HG02571 (cell line): ENCODE data around the gene GSG1L.
"Not testable (repeated sequence)": the region's sequence is repeated elsewhere in the genome, so short reads cannot be mapped to it uniquely, and the experiment has no call there.

Experiments
- ATAC-seq: cut with Tn5 transposase; IDR thresholded peaks from one replicate; pipeline ENCODE4 v1.9.1; 2021; ENCODE audit warnings: mild to moderate bottlenecking, moderate library complexity; ENCODE audit not compliant: unreplicated experiment

Gene GSG1L

DNA sequence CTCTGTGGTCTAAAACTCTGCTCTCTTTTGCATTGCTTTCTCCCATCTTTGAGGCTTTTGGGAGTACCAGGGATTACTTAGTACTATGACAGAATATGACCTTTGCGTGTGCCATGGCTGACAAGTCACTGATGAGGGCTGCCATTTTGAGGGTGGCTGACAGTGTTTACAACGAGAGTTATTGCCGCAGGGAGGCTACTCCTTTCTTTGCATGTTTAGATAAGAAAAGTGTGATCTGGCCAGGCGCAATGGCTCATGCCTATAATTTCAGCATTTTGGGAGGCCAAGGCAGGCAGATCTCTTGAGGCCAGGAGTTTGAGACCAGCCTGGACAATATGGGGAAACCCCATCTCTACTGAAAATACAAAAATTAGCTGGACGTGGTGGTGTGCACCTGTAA, 77.5 kb downstream of the GSG1L start:
- ATAC-seq: no peak

DNA sequence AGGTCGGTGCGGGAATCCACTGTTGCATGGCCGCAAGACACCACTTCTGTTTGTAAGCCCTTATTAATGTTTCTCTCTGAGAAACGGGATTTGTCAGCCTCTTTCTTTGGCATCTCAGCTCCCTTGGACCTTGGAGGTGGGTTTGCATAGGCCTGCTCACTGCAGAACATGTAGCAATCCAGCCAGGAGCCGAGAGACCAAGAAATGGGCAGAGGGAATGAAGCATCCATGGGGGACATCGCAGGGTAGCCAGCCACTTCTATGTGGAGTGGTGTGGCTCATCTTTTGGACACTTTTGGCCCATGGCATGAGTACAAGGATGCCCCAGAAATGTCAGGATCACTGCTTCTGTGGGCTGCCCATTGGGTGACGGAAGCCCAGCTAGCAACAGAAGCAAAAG, 79.4 kb downstream of the GSG1L start:
- ATAC-seq: no peak

DNA sequence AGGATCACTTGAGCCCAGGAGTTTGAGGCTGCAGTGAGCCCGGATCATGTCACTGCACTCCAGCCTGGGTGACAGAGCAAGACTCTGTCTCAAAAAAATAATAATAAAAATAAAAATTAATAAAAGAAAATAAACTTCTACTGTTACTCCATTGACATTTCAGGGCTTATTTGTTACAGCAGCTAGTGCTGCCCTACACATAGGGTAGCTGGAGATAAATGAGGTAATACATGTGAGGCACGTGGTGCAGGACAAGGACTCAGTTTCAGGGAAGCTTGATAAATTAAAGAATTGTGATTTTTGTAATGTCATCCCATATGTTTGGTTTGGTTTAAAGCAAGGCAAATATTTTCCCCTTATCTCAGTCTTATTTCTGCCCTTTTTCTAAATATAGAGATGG, 80.3 kb downstream of the GSG1L start:
- no peak for ATAC-seq

DNA sequence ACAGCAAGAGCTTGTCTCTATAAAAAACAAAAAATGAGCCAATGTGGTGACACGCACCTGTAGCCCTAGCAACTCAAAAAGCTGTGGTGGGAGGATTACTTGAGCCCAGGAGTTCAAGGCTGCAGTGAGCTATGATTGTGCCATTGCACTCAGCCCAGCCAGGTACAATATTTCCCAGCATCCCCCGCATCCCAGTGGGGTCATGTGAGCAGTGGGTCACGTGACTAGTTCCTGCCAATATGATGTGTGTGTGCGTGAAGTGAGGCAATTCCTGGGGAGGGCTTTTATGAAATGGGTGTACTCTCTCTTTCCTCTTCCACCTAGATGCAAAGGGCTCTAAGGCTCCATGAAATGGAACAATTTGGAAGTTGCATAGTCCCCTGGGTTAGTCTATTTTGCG, 81.3 kb downstream of the GSG1L start:
- no peak for ATAC-seq

DNA sequence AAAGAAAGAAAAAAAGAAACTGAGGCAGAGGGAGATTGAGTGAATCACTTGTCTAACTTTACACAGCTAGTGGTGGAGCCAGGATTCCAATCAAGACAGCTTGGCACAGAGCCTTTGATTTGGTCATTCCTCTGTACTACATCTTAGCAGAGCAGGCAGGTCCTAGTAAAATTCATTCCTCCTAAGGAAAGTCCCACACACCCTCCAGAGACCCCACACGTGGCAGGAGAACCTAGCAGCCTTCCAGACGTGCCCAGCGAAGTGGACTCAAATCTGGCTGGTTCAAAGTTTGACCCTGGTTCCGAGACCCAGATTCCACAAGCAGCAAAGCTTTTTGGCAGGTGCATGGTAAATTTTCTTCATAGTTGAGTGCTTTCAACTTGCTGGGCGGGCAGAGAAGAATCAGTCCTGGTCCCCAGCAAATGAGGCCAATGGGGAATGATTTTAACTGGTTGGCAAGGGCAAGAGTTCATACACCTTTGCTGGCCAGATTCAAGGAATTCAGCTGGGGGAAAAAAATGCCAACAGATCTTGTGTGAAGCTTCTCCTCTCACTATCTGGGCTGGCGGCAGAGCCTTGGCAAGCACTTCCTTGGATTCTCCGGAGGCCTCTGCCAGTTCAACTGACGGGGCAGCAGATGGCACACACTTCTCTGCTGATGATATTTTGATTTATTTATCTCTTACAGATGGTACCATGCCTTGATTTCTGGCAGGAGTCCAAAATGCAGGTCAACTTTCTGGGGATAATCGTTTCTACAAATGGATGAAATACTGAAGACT, 82.4 kb downstream of the GSG1L start:
- no peak for ATAC-seq

DNA sequence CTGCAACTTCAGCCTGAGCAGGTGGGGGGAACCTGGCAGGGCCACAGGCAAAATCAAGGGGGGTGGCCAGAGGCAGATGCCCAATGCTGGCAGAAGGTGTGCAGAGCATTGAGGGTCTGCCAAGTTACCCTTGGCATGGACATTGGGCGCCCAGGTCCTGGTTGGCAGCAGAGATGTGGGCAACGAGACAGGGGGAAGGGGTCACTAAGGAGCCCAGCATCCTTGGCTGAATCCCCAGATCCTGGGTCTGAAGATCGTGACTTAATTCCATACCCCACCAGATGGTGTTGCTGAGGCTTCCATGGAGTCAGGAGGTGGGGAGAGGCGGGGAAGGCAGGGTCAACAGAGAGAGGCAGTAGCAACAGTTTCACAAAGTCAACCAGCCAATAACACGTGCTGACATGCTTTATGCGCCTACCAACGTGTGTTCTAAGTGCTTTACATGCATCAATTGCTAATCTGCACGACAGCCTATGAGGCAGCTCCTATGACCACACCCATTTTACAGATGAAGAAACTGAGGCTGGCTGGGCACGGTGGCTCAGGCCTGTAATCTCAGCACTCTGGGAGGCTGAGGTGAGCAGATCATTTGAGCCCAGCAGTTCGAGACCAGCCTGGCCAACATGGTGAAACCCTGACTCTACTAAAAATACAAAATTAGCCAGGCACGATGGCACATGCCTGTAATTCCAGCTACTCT, 83.3 kb downstream of the GSG1L start:
- no peak for ATAC-seq

DNA sequence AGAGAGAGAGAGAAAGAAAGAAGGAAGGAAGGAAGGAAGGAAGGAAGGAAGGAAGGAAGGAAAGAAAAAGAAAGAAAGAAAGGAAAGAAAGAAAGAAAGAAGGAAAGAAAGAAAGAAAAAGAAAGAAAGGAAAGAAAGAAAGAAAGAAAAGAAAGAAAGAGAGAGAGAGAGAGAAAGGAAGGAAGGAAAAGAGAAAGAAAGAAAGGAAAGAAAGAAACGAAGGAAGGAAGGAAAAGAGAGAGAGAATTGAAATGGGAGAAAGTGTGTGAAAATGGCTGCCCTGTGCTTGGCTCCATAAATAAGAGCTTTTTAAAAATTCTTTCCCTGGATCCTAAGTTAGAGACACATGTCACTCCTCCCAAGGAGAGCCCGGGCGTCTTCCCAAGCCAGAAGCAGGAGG, 83.8 kb downstream of the GSG1L start:
- not testable (repeated sequence) for ATAC-seq

DNA sequence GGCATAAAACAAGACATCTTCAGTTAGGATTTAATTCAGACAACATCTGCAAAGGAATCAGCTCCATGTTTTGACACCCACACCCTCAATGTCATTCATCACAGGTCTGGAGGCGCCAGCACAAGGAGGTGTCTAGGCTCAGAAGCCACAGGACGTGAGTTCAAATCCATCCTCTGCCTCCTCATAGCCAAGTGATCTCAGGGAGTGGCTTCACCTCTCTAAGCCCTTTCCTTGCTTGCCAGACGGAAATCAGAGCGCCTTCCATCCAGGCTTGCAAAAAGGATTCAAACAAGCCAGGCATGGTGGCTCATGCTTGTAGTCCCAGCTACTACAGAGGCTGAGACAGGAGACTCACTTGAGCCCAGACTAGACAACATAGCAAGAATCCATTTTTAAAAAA, 84.6 kb downstream of the GSG1L start:
- ATAC-seq: no peak

DNA sequence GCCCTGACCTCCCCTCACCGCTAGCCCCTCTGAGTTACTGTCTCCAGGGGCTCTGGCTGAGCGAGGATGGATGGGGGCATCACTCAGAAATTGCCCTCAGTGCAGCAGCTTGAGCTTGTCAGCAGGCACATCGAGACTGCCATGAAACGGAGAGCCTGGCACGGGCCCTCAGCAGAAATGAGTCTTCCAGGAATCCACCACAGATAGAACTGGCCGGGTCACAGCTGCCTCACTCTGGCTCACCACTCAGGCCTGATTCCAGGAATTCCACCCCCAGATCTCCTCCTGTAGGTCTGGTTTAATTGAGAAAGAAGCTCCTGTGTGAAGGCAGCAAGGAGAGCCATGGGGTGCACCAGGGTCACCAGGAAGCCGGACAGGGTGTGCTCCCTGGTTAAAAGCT, 85.5 kb downstream of the GSG1L start:
- no peak for ATAC-seq

DNA sequence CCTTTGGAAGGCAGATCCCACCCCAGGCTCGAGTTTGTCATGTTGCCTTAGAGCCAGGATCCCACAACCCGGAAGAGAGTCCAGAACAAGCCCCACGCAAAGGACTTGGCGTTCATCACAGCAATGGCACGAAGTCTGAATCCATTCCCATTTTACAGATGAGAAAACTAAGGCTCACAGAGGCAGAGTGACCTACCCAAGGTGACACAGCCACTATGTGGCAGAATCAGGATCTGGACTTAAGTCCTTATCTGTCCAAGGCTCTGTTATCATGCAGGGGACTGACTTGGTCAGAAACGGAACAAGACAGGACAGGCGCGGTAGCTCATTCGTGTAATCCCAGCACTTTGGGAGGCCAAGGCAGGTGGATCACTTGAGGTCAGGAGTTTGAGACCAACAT, 86.5 kb downstream of the GSG1L start:
- no peak for ATAC-seq

DNA sequence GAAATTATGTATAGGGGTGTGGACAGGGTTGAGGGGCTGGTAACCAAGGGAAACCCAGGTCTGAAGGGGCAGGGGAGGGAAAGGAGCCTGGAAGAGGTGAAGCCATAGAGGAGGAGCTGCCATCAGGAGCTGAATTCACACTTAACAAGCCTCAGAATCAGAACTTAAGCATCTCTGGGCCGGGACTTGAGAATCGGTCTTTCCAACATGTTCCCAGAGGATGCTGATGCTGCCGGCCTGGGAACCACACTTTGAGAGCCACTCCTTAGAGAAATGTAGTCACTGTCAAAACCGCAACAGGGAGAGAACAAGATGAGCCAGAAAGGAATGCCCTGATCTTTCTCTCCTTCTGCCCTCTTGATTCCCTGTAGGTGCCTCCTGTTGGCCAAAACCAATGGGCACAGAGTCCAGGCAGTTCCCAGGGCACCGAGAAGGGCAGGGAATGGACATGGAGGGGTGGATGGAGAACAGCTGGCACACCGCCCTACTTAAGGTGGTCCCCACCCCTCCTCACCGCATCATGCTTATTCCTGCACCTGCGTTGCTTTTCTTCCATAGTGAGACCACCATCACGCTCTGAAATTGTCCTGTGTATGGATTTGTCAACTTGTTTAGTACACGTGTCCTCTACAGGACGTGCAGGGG, 88.5 kb downstream of the GSG1L start:
- no peak for ATAC-seq

DNA sequence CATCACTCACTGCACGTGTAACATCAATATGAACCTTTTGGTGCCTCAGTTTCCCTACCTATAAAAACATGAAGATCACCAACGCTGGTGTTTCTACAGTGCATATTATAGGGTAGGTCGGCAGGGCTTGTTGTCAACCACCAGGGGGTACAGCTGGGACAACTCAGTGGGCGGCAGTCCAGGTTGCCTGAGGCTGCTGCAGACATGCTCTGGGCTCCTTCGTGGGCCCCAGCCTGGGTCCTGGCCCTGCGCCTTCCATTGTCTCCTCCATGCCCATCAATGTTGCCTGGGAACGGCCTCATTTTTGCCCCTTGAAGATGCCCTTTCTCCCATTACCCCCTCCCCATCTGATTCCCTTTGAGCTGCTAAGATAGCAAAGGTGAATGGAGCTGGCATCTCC, 89.8 kb downstream of the GSG1L start:
- ATAC-seq: no peak

DNA sequence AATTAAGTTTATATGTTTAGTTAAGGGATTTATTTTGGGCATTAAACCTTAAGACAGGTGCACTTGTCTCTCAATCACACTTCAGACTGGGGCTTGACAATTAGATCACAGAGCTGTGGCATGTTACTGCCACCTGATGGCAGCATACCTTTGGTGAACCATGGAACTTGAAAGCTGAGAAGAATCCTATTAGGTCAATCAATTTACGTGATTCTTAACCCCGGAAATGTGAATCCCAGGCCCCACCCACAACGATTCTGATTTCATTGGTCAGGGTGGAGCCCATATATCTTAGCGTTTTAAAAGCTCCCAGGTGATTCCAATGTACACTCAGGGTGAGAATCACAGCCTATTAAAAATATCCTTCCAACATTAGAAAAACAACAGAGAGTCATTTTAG, 91.0 kb downstream of the GSG1L start:
- no peak for ATAC-seq

DNA sequence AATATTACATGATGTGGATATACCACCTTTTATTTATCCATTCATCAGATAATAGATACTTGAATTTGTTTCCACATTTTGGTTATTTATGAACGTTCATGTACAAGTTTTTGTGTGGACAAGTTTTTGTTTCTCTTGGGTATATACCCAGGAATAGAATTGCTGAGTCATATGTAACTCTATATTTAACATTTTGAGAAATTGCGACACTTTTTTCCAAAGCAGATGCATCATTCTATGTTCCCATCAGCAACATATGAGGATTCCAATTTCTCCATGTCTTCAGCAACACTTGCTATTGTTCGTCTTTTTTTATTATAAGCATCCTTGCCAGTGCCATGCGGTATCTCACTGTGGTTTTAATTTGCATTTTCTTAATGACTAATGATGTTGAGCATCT, 93.9 kb downstream of the GSG1L start:
- ATAC-seq: no peak

DNA sequence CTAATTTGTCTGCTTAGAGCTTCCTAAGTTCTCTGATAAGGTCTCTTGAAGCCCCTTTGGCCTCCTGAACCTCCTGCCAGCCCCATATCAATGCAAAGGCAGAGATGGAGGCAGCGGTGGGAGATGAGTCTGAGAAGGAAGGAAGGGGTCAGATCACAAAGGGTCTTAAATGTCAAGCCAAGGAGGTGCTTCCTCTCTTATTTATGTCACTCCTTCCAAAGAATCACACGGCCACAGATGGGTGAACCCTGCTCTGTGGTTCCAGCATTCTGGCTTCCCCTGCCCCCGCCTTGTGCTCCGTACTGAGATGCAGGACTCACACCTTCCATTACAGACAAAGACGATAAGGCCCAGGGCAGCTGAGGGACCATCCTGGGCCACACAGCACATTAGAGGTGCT, 96.3 kb downstream of the GSG1L start:
- ATAC-seq: no peak

DNA sequence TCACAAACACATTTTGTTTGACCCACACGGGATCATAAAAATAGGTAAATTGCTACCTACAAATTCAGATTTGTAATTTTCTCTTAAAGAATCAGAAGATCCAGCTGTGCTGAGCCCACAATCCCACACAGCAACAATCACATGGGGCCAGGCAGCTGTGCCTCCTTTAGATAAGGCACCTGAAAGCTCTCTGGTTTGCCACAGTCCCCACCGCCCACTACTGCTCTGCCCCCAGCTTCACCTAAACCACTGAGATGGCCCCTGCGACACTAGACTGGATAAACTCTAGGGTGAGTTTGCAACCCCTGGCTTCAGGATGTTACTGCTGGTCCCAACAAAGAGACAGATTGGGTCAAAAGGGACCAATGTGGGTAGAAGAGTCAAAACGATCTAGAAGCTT, 96.8 kb downstream of the GSG1L start:
- ATAC-seq: no peak

DNA sequence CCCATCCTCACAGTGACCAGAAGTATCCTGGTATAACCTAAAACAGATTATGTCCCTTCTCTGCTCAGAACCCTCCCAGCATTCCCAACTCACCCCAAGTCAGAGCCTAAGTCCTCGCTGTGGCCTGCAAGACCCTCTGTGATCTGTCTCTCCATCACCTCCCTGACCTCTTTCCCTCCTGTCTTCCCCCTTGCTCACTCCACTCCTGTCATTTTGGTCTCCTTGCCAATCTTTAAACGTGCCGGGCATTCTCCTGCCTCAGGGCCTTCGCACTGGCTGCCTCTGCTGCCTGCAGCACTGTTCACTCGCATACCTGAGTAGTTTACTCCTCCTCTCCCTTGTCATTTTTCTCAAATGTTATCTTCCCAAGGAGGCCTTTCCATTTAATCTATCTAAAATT, 97.7 kb downstream of the GSG1L start:
- ATAC-seq: no peak

DNA sequence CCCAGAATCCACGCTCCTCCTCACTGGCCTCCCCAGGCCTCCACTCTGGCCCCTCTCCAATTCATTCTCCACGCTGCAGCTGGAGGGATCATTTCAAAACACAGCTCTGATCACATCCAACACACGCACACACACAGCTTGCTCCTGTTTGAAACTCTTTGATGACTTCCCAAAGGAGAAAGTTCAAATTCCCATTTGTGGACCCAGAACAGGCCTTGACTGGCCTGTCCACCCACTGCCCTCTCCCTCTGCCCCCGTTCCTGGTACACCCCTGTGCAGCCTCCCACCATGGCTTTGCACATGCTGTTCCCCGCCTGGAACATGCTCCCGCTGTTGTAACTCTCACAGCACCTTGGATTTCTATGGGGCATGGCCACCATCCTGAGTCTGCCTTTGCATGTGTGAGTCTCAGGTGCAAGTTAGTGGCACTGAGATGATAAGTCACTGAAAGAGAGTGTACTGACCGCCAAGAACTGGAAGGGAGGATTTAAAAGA, 100.0 kb downstream of the GSG1L start:
- no peak for ATAC-seq

DNA sequence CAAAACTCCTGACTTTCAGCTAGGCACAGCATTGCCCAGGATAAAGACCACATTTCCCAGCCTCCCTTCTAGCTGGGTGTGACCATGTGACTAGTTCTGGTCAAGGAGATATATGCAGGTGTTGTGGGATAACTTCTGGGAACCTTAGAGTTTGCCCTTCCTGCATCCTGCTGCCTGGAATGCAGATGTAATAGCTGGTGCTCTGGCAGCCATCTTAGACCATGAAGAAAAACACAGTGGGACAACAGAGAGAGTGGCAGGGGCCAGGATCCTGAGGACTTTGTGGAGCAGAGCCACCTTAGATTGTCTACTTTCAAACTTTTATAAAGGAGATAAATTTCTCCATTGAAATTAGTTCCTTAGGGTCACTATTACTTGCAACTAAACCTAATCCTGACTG, 101.3 kb downstream of the GSG1L start:
- no peak for ATAC-seq

DNA sequence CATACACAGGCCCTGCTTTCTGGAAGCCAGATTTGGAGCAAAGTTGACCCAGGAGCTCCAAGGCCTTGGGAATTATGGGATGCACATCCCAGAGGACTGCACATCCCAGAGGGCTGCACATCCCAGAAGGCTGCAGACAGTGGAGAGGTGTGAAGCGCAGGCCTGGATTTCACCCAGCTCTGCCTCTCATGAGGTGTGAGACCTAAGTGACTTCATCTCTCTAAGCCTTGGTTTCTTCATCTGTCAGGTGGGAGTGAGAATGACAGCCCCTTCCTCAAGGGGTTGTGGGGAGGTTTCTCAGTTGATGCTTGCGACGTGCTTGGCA, 102.3 kb downstream of the GSG1L start:
- ATAC-seq: no peak

DNA sequence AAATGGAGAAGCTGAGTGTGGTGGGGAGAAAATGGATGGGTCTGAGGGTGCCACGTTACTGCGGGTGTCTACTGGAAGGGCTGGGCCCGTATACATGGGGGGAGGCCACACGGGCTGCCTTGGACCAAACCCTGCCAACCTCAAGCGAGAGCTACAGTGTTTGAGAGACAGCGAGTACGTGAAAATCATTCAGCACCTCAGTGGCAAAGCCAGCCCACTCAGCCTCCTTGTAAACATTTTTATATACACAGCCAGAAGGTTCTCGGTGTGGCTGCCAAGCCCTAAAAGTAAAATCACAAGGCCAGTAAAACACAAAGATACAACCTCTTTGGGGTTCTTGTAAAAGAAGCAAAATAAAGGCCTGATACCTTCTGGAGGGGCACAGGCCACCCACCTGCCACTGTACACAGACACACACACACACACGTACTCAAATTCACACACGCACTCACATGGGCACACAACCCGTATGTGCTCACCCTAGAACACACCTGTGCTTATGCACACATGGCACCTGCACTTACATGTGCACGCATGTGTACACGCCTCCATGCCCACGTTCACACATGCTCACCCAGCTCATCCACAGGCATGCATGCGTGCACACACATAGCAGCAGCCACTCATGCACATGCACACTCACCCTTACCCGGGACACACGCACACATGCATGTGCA, 102.8 kb downstream of the GSG1L start:
- no peak for ATAC-seq

DNA sequence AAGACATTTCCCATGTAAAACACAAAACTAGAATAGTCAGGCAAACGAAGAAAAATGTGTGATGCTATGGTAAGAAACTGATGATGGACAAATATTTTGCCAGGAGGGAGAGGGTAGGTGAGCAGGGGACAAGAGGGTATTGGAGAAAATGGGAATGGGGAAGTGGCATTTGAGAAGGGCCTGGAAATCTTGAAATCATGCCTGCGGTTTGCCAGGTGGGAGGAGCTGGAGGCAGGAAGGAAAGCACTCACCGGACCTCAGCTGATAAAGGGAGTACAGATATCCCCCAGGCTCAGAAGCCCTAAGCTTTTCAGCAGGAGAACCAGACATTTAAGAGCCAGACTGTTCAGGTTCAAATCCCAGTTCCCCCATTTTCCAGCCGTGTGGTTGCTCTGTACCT, 103.6 kb downstream of the GSG1L start:
- ATAC-seq: no peak
